Measurements from ENCODE around the gene MICALL2.
A peak's percentile ranks its signal among the peaks of the same experiment; 100 is the strongest.

The MICALL2 gene

DNA sequence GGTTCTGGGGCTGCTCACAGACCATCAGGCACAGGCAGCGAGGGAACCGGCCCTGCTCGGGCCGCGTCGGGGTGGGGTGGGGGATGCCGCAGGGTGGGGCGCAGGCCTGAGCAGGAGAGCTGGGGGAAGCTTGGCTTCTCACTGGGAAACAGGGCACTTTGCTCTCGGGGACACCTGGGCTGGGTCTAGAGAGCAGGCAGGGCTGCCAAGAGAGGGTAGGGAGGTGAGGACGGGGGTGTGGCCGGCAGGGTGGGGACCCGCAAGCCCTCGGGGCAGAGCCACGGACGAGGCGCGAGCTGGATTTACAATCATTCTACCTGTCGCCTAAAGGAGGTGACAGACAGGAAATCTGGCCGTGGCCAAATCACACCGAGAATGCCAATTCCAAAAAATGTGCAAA is 33.9 kb upstream of the MICALL2 start:
- no peak for DNase-seq

DNA sequence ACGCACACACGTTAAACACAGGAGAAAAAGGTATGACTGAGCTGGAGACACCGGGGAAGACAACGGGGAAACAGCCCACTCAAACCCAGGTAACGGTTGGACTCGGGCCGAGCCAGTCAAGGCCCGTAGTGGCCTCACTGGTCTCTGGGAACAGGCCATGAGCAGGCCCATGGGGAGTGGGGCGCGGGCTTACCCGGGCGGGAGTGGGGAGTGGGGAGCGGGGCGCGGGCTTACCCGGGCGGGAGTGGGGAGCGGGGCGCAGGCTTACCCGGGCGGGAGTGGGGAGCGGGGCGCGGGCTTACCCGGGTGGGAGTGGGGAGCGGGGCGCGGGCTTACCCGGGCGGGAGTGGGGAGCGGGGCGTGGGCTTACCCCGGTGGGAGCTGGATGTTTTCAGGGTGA is 33.4 kb upstream of the MICALL2 start:
- DNase-seq: no peak

DNA sequence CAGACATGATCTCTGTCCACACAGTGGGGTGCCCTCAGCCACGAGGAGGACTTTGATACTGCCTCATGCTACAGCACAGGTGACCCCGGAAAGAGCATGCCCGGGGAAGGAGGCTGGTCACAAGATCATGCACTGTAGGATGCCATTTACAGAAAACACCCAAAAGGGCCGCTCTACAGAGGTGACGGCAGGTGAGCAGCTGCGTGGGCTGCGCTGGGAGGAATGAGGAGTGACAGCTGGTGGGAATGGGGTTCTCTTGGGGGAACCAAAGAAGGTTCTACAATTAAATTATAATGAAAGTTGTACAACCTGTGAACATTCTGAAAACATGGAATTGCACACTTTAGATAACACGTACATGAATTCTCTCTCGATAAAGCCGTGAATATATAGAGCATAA is 33.0 kb upstream of the MICALL2 start:
- DNase-seq: no peak

DNA sequence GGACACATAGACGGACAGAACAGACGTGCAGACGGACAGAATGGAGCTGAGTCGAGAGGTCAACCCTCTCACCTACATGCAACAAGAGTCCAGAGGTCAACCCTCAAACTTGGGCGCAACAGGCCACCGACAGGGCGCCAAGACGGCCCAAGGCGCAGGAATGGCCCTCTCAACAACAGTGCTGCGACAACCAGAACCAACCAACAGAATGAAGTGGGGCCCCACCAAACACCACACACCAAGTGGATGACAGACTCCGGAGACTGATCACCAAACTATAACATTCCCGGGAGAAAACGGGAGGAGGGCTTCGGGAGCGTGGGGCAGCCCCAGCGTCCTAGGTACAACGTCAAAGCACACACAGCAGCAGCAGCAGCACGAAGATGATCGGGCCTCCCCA is 31.6 kb upstream of the MICALL2 start:
- DNase-seq: no peak

DNA sequence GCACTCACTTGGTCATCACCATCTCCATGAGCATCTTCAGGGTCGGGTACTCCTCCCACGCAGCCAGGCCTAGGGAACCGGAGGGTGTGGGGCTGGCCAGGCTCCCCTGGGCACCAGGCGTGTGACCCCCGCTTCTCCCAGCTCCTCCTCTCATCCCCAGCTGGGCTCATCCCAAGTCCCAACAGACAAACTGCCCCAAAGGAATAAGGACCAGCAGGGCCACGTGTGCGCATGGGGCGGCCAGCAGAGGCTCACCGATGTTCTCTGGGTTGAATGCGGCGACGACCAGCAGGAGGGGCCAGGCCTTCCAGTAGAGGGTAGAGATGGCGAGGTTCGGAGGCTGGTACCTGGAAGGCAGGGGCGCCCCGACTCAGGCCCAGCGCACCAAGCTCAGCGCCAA is 30.1 kb upstream of the MICALL2 start:
- no peak for DNase-seq

DNA sequence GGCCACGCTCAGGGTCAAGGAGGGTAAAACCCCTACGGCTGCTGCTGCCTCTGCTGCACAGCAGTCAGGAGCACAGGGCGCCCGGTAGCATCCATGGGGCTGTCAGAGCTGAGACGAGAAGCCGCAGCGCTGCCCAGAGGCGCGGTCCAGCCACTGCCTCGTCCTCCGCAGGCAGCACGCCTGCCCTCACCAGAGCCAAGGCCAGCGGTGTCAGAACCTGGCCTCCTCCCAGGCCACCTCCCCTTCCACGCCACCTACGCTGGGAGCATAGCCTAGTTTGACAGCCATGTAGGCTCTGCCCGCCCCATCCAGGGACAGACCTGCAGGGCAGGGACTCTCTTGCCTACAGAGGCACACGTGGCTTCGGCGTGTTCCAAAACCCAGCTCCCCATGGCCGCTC is 28.7 kb upstream of the MICALL2 start:
- DNase-seq: no peak

DNA sequence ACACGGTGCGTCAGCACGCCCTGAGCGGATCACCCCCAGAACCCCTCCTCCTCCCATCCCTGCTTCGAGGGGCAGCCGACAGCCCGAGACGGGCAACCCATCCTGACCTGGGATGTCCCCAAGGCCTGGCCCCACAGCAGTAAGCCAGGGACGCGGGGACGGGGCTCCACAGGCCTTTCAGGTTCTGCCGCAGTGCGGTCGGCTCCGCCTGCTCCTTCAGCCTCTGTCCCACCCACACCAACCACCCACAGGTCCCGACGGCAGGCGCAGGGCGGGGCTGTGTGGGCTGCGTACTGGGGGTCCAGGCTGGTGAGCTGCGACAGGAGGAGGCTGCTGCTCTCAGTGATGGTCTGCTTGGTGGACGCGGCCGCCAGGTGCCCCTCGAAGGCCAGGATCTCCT is 28.2 kb upstream of the MICALL2 start:
- no peak for DNase-seq

DNA sequence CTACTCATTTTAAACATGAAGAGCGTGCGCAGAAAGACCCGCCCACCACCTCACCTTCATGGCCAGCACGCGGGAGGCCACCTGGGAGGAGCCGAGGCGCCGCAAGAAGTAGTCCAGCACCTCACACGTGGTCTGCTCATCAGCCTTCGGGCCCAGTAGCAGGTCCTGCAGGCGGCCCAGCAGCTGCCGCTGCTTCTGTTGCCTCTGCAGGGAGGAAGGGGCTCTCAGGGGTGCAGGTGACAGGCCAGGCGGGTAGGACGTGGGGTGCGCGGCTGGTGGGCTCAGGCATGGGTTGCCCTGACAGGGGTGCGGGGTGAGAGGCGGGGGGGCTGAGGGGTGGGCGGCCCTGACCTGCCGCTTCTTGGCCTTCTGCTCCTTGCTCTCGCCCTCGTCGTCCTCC is 27.3 kb upstream of the MICALL2 start:
- DNase-seq: no peak

DNA sequence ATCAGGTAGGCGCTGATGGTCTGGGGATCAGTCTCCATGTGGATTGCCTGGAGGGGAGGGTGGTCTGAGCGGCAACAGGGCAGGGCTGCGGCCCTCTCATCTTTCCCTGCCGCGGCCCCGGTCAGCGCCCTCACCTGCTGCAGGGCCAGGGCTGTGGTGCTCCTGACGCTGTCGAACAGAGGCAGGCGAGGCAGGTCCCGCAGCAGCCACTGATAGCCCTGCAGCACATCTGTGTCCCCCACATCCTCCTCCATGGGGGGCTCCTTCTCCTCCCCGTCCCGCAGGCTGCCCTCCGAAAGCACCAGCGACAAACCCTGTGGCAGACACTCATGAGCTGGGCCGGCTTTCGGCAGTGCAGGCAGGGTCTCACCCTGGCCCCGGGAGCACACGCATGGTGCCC is 25.9 kb upstream of the MICALL2 start:
- DNase-seq: no peak

DNA sequence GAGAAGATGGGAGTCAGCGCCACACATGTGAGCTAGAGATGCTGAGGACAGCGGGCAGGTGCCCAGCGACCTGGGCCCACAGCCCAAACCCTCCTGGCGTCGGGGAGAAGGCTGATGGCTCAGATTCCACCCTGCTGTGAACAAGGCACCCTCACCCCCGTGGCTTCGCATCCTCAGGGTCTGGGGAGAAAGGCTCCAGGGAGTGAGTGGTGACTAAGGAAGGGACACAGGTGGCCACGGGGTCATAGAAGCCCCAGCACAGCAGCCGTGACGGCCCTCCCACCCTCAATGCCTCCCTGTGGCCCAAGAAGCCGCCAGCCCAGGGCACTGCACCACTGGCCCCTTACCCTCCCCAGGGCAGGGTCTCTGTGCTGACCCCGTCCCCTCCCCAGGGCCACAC is 25.3 kb upstream of the MICALL2 start:
- DNase-seq: no peak

DNA sequence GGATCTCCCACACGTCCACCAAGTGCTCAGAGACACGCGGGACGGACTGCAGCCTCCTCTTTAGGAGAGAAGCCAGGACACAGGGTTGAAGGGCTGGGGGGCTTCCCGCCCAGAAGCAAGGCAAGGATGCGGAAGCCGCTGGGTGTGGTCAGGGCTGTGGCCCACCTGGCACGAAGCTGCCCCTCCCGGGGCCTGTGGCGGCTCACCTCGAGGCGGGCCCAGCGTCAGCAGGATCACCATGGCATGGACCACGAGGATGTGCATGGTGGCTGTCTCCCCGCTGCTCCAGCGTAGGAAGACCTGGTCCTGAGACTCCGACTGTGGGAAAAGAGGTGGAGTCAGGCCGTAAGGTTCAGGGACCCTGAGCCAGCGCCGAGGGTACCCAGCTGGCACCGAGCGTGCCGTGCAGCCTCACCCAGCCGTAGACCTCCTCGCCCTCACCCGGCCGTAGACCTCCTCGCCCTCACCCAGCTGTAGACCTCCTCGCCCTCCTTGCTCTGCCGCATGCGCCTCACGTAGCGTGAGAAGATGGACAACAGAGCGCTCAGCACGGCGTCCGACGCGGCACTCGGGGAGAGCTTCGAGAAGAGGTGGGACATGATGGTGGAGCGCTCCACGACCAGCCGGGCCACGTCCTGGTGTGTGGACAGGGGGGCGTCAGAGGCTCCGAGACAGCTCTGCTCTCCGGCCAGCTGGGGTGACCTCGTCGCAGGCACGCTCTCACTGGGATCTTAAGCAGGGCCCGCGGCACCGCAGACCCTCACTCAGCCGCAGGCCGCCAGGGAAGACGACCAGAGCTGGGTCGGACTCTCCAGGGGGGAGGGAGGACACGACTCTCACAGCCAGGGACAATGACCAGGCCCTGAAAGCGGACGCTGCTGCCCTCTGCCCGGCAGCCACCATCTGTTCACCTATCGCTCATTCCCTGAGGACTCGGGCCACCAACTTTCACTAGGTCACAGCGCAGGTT is 24.6 kb upstream of the MICALL2 start:
- no peak for DNase-seq

DNA sequence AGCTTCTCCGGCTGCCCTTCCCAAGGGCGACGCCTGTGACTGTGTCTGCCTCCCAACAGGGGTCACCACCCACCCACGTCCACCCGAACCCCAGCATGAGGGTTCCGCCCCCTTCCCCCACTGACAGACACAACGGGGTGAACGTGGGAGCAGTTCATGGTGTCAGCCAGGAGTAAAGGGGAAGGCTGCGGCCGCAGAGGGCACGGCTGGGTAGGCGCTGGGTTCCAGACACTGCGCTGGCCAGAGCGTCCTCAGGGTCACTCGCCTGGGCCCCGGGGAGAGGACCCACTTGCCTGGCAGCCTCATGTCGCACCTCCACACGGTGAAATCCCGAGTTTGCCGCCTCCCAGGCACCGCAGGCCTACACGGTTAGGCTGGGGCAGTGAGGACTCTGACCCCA is 23.8 kb upstream of the MICALL2 start:
- DNase-seq: no peak

DNA sequence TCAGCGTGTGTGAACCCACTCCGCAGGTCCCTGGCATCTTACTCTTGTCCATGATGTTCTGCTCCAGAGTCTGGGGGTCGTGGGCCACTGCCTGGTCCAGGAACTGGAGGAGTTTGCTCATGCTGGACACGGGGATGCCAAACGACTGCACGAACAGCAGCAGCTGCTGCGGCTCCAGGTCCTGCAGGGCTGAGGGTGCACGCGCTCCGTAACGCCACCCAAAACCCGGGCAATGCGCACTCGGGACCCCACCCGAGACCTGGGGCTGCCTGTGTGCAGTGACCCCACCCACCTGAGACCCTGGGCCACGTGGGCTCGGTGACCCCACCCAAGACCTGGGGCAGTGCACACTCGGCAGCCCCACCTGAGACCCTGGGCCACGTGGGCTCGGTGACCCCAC is 22.0 kb upstream of the MICALL2 start:
- no peak for DNase-seq

DNA sequence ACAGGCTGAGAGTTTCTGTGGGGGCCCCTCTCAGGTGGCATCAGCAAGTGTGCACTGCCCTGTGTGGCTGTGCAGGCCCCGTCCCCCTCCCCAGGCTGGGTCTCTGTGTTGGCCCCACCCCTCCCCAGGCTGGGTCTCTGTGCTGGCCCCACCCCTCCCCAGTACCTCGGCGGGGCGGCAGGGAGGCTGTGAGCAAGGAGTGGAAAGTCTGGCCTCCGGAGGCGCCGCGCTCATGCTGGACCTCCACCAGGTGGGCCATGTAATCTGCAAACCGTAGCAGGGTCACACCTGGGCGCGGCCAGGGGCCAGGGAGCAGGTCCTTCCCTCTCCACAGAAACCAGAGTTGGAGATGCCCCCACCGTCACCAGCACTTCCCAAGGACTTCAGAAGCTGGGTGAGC is 21.4 kb upstream of the MICALL2 start:
- no peak for DNase-seq

DNA sequence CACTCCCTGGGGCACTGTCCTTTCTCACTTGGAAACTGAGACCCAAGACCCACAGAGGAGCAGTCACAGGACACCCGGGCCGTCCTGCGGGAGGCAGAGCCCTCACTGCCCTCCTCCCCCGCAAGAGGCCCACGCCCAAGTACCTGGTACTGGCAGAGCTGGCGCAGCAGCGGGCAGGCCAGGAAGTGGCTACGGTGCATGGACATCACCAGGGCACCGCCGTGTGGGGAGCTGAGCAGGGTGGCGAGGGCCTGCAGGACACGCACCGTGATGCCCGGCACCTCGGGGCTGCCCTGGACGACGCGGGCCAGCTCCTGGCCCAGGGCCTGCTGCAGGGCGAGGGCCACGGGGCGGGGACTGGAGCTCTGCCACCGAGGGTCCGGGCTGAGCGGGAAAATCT is 20.0 kb upstream of the MICALL2 start:
- no peak for DNase-seq

DNA sequence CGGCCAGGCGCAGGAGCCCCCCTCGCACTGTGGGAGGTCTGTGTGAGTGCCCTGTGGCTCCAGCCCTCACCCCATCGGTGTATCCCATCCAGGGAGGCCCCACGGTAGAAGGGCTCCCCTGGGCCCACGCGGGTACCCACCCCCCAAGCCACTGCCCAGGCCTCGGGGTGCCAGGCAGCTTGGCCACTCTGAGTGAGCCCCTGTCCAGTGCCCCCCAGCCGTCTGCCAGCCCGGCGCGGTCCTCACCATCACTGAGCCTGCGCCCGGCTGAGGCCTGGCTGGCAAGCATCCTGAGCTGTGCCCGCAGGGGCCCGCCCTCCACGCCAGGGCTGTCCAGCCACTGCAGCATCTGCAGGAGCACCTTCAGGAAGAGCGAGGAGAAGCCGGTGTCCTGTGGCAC is 19.2 kb upstream of the MICALL2 start:
- DNase-seq: no peak

DNA sequence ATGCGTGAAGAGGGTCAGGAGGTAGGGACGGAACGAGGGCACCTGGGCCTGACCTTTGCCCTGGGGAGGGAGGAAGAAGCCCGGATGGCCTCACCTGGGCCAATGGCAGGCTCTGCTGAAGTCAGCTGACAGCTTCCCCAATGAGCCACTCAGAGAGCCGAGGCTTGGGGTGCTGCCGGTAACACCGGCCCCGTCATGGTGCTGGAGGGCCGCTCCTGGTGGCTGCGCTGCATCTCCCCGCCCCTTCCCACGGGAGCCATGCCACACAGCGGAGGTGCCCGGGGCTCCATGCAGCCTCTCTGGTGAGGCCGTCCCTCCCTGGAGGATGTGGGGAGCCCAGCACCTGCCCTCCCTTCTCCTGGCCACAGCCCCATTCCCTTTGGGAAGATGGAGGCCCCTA is 17.6 kb upstream of the MICALL2 start:
- no peak for DNase-seq

DNA sequence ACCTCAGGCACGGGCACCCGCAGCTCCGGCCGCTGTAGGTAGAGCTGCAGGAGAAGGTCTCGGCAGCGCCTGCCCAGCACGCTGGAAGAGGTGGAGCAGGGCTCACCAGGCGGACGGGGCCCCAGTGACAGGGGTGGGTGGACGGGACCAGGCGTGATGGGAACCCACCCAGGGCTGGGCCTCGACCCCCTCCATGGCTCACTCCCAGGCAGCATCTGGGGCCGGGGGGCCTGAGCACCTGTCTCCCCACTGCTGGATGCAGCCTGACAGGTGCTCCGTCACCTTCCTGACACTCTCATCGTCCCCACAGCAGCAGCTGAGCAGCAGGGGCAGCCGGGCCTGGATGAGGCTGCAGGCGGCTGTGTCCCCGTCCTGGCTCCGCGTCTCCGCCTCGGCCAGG is 16.7 kb upstream of the MICALL2 start:
- no peak for DNase-seq

DNA sequence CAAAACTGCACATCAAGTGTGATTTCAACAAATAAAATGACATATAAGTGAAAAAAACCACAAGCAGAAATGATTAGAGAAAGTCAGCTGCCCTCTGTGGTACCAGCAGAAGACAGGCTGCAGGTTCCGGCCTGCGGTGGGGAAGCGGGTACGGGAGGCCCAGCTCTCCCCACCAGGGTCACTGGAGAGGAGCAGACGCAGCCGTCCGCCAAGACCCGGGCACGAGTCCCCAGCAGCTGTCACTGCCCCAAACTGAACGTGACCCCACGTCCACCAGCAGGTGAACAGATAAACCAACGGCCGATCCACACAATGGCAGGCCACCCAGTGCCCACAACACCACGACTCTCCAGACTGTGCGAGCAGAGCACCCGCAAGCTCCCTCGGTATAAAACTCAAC is 16.1 kb upstream of the MICALL2 start:
- DNase-seq: no peak

DNA sequence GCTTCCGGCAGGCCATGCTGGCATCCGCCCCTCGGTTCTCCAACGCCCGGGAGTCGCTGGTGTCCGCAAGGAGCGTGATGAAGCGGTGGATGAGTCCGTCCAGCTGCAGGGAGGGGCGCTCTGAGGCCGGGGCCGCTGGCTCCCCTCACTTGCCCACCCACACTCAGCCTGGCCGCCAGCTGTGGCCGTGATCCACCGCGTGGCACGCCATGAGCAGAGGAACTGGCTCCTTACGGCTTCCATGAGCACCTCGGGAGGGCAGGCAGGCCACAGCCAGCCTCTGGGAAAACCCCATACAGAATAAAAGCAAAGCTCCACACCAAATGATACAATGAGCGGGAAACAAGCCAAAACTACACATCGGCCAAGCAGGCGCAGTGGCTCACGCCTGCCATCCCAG is 15.5 kb upstream of the MICALL2 start:
- DNase-seq: no peak

DNA sequence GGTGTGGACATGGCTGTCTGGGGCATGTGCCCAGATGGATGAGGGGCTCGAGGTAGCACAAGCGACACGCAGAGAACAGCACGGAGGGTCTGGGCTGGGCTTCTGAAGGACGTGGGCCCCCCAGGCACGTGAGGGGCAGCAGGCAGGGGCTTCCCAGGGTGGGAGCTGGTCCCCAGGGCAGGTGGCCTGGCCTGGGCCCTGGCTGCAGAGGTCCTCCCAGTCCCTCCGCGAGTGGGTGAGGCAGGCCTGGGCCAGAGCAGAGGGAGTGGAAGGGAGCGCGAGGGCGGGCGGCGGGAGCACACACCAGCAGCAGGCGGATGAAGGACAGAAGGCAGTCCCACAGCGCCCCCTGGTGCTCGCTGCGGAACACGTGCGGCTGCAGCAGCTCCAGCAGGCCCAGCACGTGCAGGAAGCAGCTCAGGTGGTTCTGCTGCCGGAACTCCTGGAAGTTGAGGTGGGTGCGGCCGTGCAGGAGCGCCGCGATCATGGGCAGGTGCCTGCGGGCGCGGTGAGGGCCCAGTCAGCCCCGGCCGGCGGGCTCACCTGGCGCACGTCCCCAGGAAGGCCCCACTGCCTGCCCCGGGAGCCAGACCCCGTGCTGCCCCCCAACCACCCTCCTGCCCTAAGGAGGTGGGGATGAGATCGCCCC is 14.7 kb upstream of the MICALL2 start:
- DNase-seq: peak; percentile 68

DNA sequence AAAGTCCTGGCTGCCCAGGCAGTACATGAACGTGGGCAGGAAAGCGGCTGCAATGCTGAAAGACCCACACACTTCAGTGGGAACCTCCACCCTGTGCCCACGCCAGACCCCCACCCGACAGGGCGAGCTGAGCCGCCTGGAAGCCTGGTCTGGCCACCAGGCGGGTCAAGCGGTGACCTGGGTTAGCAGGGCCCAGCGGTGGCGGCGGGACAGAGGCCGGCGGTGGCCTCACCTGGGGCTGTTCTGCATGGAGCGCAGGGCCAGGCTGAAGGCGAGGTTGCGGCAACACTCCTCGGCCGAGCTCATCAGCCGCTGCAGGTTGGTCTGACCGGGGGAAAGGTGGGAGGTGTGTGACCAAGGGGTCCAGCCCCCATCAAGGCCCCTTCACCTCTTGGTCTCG is 11.6 kb upstream of the MICALL2 start:
- no peak for DNase-seq

DNA sequence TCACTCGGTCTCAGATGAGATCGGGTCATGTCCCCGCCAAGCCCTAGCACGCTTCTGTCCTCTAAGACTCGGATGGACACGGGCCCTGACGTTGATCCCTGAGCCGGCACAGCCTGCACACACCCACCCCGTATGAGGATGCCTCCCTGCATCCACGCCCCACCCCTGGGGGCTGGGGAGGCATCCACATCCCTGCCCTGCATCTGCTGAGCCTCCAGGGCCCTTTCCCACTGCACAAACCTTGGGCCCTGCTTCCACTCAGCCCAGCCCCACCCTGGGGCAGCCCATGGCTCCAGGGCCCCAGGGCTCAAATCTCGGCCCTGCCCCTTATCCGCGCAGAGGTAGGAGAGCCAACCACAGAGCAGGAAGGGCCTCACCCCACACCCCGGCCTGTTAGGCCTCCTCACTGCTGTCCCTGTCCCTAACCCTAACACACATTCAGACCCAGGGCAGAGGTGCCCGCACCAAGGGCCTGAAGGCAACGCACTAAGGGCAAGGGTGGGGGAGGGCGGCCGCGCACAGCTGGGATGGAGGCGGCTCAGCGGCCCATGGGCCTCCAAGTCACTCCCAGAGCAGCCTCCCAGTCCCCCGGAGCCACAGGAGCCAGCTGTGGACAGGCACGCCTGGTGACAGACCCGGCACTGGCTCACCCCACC is 9.5 kb upstream of the MICALL2 start:
- no peak for DNase-seq

DNA sequence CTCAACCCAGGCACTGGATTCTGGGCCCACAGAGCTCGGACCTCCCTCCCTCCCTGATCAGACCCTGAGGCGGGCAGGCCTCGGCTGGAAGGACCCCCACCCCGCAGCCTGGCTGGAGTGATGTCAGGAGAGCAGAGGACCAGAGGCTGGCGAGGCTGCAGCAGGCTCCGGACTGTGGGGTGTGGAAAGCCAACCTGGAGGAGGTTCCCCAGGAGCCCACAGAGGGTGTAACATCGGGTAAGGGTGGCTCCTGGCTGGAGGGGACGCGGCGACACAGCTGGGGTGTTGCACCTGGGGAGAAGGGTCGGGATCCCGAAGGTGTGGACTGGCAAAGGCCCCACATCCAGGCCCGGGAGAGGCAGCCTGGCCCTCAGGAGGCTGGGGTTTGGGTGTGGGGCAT is 8.9 kb upstream of the MICALL2 start:
- DNase-seq: no peak

All from effector CD8-positive, alpha-beta T cell (primary cell).